Heart left ventricle (tissue), 16 donors: Measurements from ENCODE around the gene BUB3. TPM values are rescaled to one million over a fixed set of nuclear protein-coding genes. Genes with fewer than 3 reads are reported as not detected.

Experiments
- ATAC-seq, 4 donors: fragments of 200-7000 bp; cut with Tn5 transposase; one replicate each; pipeline ENCODE4 v1.9.1; 2020 to 2022; ENCODE audit warnings: moderate library complexity in 4 of 4, mild to moderate bottlenecking in 3 of 4, moderate number of reproducible peaks in 1 of 4
- DNase-seq, 5 donors: peaks; one replicate each; pipeline ENCODE4 v3.0.0-alpha.2; 2020
- H3K27ac ChIP-seq, 12 donors: fragments of 200-600 bp; sonication (generic) in 4 of 12; one replicate each; pipeline versions ENCODE4 v1.5.0 to v1.8.0; 2016 to 2022; ENCODE audit warnings: mild to moderate bottlenecking in 2 of 12
- H3K27me3 ChIP-seq, 9 donors: fragments of 200-600 bp; sonication (generic) in 2 of 9; one replicate each; pipeline versions ENCODE4 v1.5.1 to v1.8.0; 2016 to 2022; ENCODE audit warnings: mild to moderate bottlenecking in 3 of 9
- H3K36me3 ChIP-seq, 9 donors: fragments of 200-600 bp; sonication (generic) in 2 of 9; one replicate each; pipeline versions ENCODE4 v1.5.0 to v1.8.0; 2018 to 2022; ENCODE audit warnings: mild to moderate bottlenecking in 2 of 9
- H3K4me1 ChIP-seq, 12 donors: fragments of 200-600 bp; sonication (generic) in 4 of 12; one replicate each; pipeline versions ENCODE4 v1.5.0 to v1.8.0; 2016 to 2022; ENCODE audit warnings: mild to moderate bottlenecking in 3 of 12
- H3K4me3 ChIP-seq, 12 donors: fragments of 200-600 bp; sonication (generic) in 4 of 12; one replicate each; pipeline versions ENCODE4 v1.5.0 to v1.8.0; 2017 to 2022; ENCODE audit warnings: mild to moderate bottlenecking in 9 of 12, moderate library complexity in 4 of 12
- H3K9me3 ChIP-seq, 12 donors: fragments of 200-600 bp; sonication (generic) in 4 of 12; one replicate each; pipeline versions ENCODE4 v1.5.0 to v1.8.0; 2016 to 2022; ENCODE audit warnings: mild to moderate bottlenecking in 1 of 12
- CTCF ChIP-seq, 12 donors: fragments of 200-600 bp; sonication (generic) in 4 of 12; IDR thresholded peaks; one replicate each; pipeline versions ENCODE4 v1.5.0 to v1.8.0; 2018 to 2022; ENCODE audit warnings: antibody characterized with exemption in 12 of 12, mild to moderate bottlenecking in 5 of 12
- POLR2A ChIP-seq, 2 donors: fragments of 450-650 bp; IDR thresholded peaks; one replicate each; pipeline ENCODE4 v1.6.1; 2017; ENCODE audit warnings: antibody characterized with exemption in 2 of 2, mild to moderate bottlenecking in 2 of 2, moderate library complexity in 2 of 2
- WGBS, 4 donors: extraction: QIAGEN DNeasy Blood & Tissue Kit in 2 of 4; methylation state at CpG; one replicate each; pipeline versions ENCODE4 v1.1.5 to v1.1.7; 2013 to 2018; 5-methylcytosine and 5-hydroxymethylcytosine counted together
- intact Hi-C, 10 donors: fragments of 100-400 bp; cut with DNase I; formaldehyde crosslinking; loops; one replicate each; pipeline versions ENCODE4 v1.11.1 to v1.14.2; 2022
- polyA plus RNA-seq, 2 donors: library from polyadenylated mRNA; stranded (reverse); fragments of 200-250 nt; gene quantifications; one replicate each; pipeline ENCODE4 v1.2.3, GENCODE V29; 2013
- total RNA-seq, 9 donors: library from RNA; depleted of rRNA in 2 of 9; stranded (reverse); fragments of >200 nt in 2 of 9; fragmentation: NEBNext Ultra II Directional in 3 of 9; extraction: Animal tissue kit (Norgen Biotek cat#: 25700) in 3 of 9; gene quantifications; one replicate each; pipeline versions ENCODE4 v1.1.0 to v1.2.4, GENCODE V29; 2016 to 2023
- donor health status: ischemic (EF 13 %, LVEDD 7.1; RV severe dilation, severe dysfunction).
- donor health status: healthy with polysubstance abuse.
- donor health status: DM: no; HTN: yes; CAD: no.
- donor health status: DM: no; HTN: no; CAD: no.
- donor health status: ischemic (EF 25% LVEDD 6.9; RV normal size, moderate dysfunction).
- donor health status: ischemic (EF 25% LVEDD 5.7; RV mildly dilated, moderate dysfunction).
- donor health status: healthy.
- donor health status: DM: yes; HTN: yes; CAD: no.
- donor health status: ischemic (EF 35%, LVEDD 5.7; RV mildly dilated, moderate dysfunction).
- donor health status: nonischemic (EF 11% LVEDD 7.7; RV severe dilation, severe dysfunction).
- donor health status: DM: yes; HTN: yes; CAD: no.
- donor health status: PGD.
- donor health status: ischemic (EF 29% LVEDD 5.4; RV normal size, mild dysfunction).
- donor health status: nonischemic (EF 23%, LVEDD 6.1; RV moderate dilation, normal function).

Gene BUB3
- total and polyA plus RNA-seq, 11 donors, result 15.1 to 62.4 (median 38.7) TPM

DNA sequence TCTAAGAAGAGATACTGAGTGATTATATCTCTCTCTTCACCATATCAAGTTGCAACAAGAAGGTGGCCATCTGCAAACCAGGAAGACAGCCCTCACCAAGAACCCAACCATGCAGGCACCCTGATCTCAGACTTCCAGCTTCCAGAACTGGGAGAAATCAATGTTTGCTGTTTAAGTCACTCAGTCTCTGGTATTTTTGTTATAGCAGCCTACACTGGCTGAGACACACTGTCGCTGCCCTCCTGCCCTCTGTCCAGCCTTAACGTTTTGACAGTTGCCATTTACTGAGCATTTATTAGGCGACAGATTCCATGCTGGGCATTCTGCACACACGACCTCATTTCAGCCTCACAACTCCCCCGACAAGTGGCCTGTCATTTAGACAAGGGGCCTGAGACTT lies 28.0 kb upstream of the BUB3 start:
- Histone ChIP-seq H3K9me3 (peaks cover 0 to 11% (median 0%) of the 10 kb centered on the region in 12 donors), H3K27ac (no peak overlapping the region), H3K4me1 (no peaks in the 10 kb centered on the region), H3K27me3 (peaks cover 6 to 88% (median 37%) of the 10 kb centered on the region in 9 donors), H3K4me3 (no peak overlapping the region), H3K36me3 (no peaks in the 10 kb centered on the region)
- no peak for ATAC-seq
- intact Hi-C loops, result loop anchor here in 1 of 10 donors (10.0 kb wide), 1 partner anchor 259 kb away; no protein-coding TSS in a partner anchor
- DNase-seq, result no peak
- TF ChIP-seq POLR2A (IDR thresholded peaks at IDR 0.05), result no peak
- no peak for TF ChIP-seq CTCF (IDR thresholded peaks at IDR 0.05)
- WGBS, 4 donors, result 57 to 70% (median 59%) methylated on average over 5 of the region's 5 CpGs

- no peak for TF ChIP-seq POLR2A (IDR thresholded peaks at IDR 0.05)
- TF ChIP-seq CTCF (IDR thresholded peaks at IDR 0.05), result no peak
- Histone ChIP-seq H3K27me3 (peaks cover 34 to 99% (median 72%) of the 10 kb centered on the region in 9 donors), H3K4me1 (peaks cover under 1 to 24% (median 15%) of the 10 kb centered on the region in 12 donors), H3K27ac (no peak overlapping the region), H3K36me3 (no peaks in the 10 kb centered on the region), H3K4me3 (no peak overlapping the region), H3K9me3 (peaks cover 0 to 11% (median 0%) of the 10 kb centered on the region in 12 donors)
- DNase-seq (no peak), ATAC-seq (no peak)
- WGBS, 4 donors, result 73 to 83% (median 75%) methylated on average over 4 of the region's 4 CpGs
- intact Hi-C loops, result loop anchor here in 4 of 10 donors (5.0 to 10.0 kb wide), 3 partner anchors 255 to 835 kb away; no protein-coding TSS in a partner anchor
Observed at GRCh38 chr10:123129618-123130271, 24.5 kb upstream of the BUB3 start.

DNA sequence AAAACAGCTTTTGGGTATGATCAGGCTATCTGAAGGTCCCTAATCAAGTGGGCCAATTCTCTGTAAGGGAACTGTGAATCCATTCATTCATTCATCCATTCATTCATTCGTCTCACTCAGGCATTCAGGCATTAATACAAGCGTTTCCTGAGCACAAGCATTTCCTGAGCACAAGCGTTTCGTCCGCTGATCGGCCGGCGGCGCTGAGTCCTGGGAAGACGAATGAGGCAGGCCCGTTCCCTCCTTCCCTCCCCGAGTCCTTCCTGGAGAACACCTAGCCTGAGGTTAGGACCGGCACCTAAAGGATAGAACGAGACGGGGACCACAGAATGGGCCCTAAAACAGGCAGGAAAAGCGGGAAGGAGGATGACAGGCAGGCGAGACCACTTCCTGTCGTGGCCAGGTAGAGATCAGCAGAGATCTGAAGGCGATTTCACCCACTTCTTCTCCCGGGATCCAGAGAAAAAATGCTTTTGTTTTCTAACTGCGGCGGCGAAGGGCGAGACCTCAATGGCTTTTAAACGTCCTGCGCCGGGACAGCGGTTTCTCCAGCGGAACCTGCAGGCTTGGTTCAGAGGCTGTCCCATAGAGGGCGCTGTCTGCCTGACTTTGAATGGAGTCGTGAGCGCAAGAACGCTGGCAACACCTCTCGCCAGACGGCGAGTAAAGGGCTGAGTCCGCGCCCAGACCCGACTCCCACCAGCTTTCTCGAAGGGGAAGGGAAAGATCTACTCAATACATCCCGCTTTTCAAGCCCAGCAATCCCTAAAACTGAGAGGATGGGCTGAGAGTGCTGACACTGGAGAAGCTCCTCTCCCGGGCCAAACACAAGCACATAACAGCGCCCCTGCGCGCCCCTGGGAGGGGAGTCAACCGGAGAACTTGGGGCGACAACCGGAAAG lies 21.4 kb upstream of the BUB3 start:
- peak; percentile 64 to 90 (median 84) for ATAC-seq
- Histone ChIP-seq H3K9me3 (peaks cover 0 to 11% (median 0%) of the 10 kb centered on the region in 12 donors), H3K4me1 (peaks cover 9 to 54% (median 41%) of the 10 kb centered on the region in 12 donors), H3K27ac (no peak overlapping the region), H3K36me3 (no peaks in the 10 kb centered on the region), H3K4me3 (peak overlapping the region in 9 of 12 donors; percentile 14 to 49 (median 30)), H3K27me3 (peaks cover 58 to 100% (median 92%) of the 10 kb centered on the region in 9 donors)
- 1 to 3% (median 2%) methylated on average over 46 to 48 of the region's 48 CpGs for WGBS, 4 donors
- peak; percentile 81 to 89 (median 83) for DNase-seq
- intact Hi-C loops, result loop anchor here (1.0 to 10.0 kb wide), 6 partner anchors 252 to 832 kb away; no protein-coding TSS in a partner anchor
- TF ChIP-seq POLR2A (IDR thresholded peaks at IDR 0.05) (no peak), CTCF (IDR thresholded peaks at IDR 0.05) (peak; percentile 83 to 95 (median 91))
